Measurements from ENCODE around the gene BBS9.

DNA sequence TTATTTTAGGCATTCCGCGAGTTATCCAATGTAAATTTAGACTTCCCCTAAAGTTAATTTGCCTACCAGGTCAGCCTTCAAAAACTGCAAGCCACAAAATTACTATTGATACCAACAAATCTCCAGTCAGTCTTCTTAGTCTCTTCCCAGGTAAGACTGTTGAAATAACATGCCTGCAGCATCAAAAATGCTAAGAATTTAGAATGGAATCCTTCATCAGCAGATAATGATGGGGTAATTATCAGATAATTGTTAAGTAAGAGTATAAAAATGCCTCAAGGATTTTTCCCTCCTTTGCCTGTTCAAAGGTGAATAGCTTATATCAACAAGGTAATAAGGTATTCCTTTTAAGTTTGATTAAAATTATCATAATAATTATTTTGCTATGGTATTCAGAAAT is 228.5 kb downstream of the BBS9 start:
- TF ChIP-seq POLR2A (IDR thresholded peaks at IDR 0.05) (no peak), CTCF (IDR thresholded peaks at IDR 0.05) (no peak)
